Liver (tissue), 9 donors: ENCODE measurements around the gene CHL1. TPM values are rescaled to one million over a fixed set of nuclear protein-coding genes. Genes with fewer than 3 reads are reported as not detected.

Source experiments
- DNase-seq: peaks from one replicate; pipeline ENCODE4 v3.0.0-alpha.2; 2017; ENCODE audit warnings: low spot score
- H3K27ac ChIP-seq, 2 donors: one replicate each; pipeline ENCODE4 v1.7.0; 2013; ENCODE audit warnings: inconsistent platforms in 2 of 2, low read length in 2 of 2, control low read depth in 1 of 2, low read depth in 1 of 2, mild to moderate bottlenecking in 1 of 2
- H3K27me3 ChIP-seq, 4 donors: one replicate each; pipeline versions ENCODE4 v1.6.1 to v1.7.0; 2013; ENCODE audit warnings: low read length in 3 of 4, inconsistent platforms in 1 of 4, mild to moderate bottlenecking in 1 of 4, moderate library complexity in 1 of 4; ENCODE audit not compliant: control insufficient read depth in 4 of 4, insufficient read depth in 4 of 4
- H3K36me3 ChIP-seq, 4 donors: one replicate each; pipeline versions ENCODE4 v1.6.1 to v1.7.0; 2013; ENCODE audit warnings: low read length in 3 of 4, mild to moderate bottlenecking in 3 of 4, low read depth in 1 of 4, moderate library complexity in 1 of 4; ENCODE audit not compliant: control insufficient read depth in 4 of 4, insufficient read depth in 3 of 4
- H3K4me1 ChIP-seq, 4 donors: one replicate each; pipeline versions ENCODE4 v1.6.1 to v1.7.0; 2013; ENCODE audit warnings: low read length in 3 of 4, mild to moderate bottlenecking in 3 of 4, moderate library complexity in 1 of 4; ENCODE audit not compliant: control insufficient read depth in 4 of 4, insufficient read depth in 4 of 4
- H3K4me3 ChIP-seq, 3 donors: one replicate each; pipeline versions ENCODE4 v1.6.1 to v1.7.0; 2013; ENCODE audit warnings: low read length in 3 of 3, control low read depth in 1 of 3, low read depth in 1 of 3, mild to moderate bottlenecking in 1 of 3
- H3K9ac ChIP-seq, 2 donors: one replicate each; pipeline ENCODE4 v1.7.0; 2013; ENCODE audit warnings: low read length in 2 of 2, mild to moderate bottlenecking in 2 of 2, moderate library complexity in 2 of 2, control low read depth in 1 of 2, low read depth in 1 of 2
- H3K9me3 ChIP-seq, 4 donors: one replicate each; pipeline versions ENCODE4 v1.6.1 to v1.7.0; 2013; ENCODE audit warnings: low read length in 3 of 4; ENCODE audit not compliant: control insufficient read depth in 4 of 4
- FOXA1 ChIP-seq: IDR thresholded peaks from 2 replicates; pipeline ENCODE4 v1.6.1; 2016; ENCODE audit warnings: antibody characterized with exemption
- FOXA2 ChIP-seq: IDR thresholded peaks from 2 replicates; pipeline ENCODE4 v1.6.1; 2016; ENCODE audit warnings: antibody characterized with exemption
- GABPA ChIP-seq, 2 donors: IDR thresholded peaks in 1 of 2; conservative IDR thresholded peaks in 1 of 2; 2 replicates each; pipeline ENCODE4 v1.6.1; 2016; ENCODE audit warnings: antibody characterized with exemption in 2 of 2, mild to moderate bottlenecking in 1 of 2, moderate library complexity in 1 of 2
- HNF4A ChIP-seq, 2 donors: conservative IDR thresholded peaks; 2 replicates each; pipeline ENCODE4 v1.6.1; 2016; ENCODE audit warnings: antibody characterized with exemption in 2 of 2, mild to moderate bottlenecking in 2 of 2
- HNF4G ChIP-seq: IDR thresholded peaks from 2 replicates; pipeline ENCODE4 v1.6.1; 2016; ENCODE audit warnings: antibody characterized with exemption
- JUND ChIP-seq, 2 donors: IDR thresholded peaks; 2 replicates each; pipeline ENCODE4 v1.6.1; 2016; ENCODE audit warnings: antibody characterized with exemption in 2 of 2
- NR2F2 ChIP-seq: IDR thresholded peaks from 2 replicates; pipeline ENCODE4 v1.6.1; 2016; ENCODE audit warnings: antibody characterized with exemption
- RAD21 ChIP-seq, 2 donors: IDR thresholded peaks; 2 replicates each; pipeline ENCODE4 v1.6.1; 2016; ENCODE audit warnings: antibody characterized with exemption in 2 of 2, mild to moderate bottlenecking in 2 of 2
- RXRA ChIP-seq, 2 donors: IDR thresholded peaks; 2 replicates each; pipeline ENCODE4 v1.6.1; 2017 to 2018; ENCODE audit warnings: antibody characterized with exemption in 2 of 2, mild to moderate bottlenecking in 1 of 2
- TAF1 ChIP-seq: conservative IDR thresholded peaks from 2 replicates; pipeline ENCODE4 v1.6.1; 2016; ENCODE audit warnings: antibody characterized with exemption, mild to moderate bottlenecking
- YY1 ChIP-seq: IDR thresholded peaks from 2 replicates; pipeline ENCODE4 v1.6.1; 2016; ENCODE audit warnings: antibody characterized with exemption, mild to moderate bottlenecking
- WGBS: extraction: QIAGEN DNeasy Blood & Tissue Kit; methylation state at CpG from one replicate; pipeline ENCODE4 v1.1.7; 2013; 5-methylcytosine and 5-hydroxymethylcytosine counted together
- polyA plus RNA-seq, 2 donors: library from polyadenylated mRNA; stranded (reverse) in 1 of 2; unstranded in 1 of 2; fragments of 200-250 nt in 1 of 2; fragments of >200 nt in 1 of 2; fragmentation: Nextera tagmentation in 1 of 2; extraction: Ambion mirVana in 1 of 2; gene quantifications; one replicate each; pipeline versions ENCODE4 v1.2.1 to v1.2.3, GENCODE V29; 2013 to 2015
- total RNA-seq, 2 donors: library from RNA; depleted of rRNA; stranded (reverse); fragments of >200 nt; gene quantifications; one replicate each; pipeline ENCODE4 v1.2.3, GENCODE V29; 2014
- TF ChIP-seq, protein P1 (sequence below): fragments of 150-350 bp; IDR thresholded peaks from 2 replicates; pipeline ENCODE4 v1.5.1; 2017; ENCODE audit warnings: improper control_type of control experiment, low read depth, low read length; ENCODE audit not compliant: missing input control
- TF ChIP-seq, protein P2 (sequence below): IDR thresholded peaks from 2 replicates; pipeline ENCODE4 v1.6.1; 2016; ENCODE audit warnings: antibody characterized with exemption
- donor health status: healthy.
- donor health status: healthy.
- donor health status: healthy.
- donor health status: healthy.
- donor health status: healthy.

The CHL1 gene
- total and polyA plus RNA-seq, 4 donors = 0.03 to 8.1 (median 0.66) TPM

GRCh38 chr3:374459-374858 lies 177.9 kb downstream of the CHL1 start:
- DNase-seq = no peak
- H3K27me3 ChIP-seq = no peaks in the 10 kb centered on the region
- no peak overlapping the region for H3K4me3 ChIP-seq
- TF ChIP-seq FOXA1 (no peak), NR2F2 (peak; percentile 74), HNF4A (conservative IDR thresholded peaks at IDR 0.05) (peak in 1 of 2 donors; percentile 23), RXRA (IDR thresholded peaks at IDR 0.05) (peak; percentile 66 to 73)
- WGBS = 8% methylated on average over 1 of the region's 1 CpG
- peaks cover 0 to 3% (median 0%) of the 10 kb centered on the region in 4 donors for H3K4me1 ChIP-seq
- no peak overlapping the region for H3K27ac ChIP-seq
- H3K36me3 ChIP-seq = no peaks in the 10 kb centered on the region
- no peak overlapping the region for H3K9ac ChIP-seq
- no peaks in the 10 kb centered on the region for H3K9me3 ChIP-seq

GRCh38 chr3:377158-377561 lies 180.6 kb downstream of the CHL1 start:
- Histone ChIP-seq H3K9ac (no peak overlapping the region), H3K36me3 (no peaks in the 10 kb centered on the region), H3K27me3 (no peaks in the 10 kb centered on the region), H3K9me3 (no peaks in the 10 kb centered on the region), H3K27ac (no peak overlapping the region), H3K4me3 (no peak overlapping the region), H3K4me1 (peaks cover 0 to 3% (median 0%) of the 10 kb centered on the region in 4 donors)
- DNase-seq = no peak
- TF ChIP-seq RAD21 (IDR thresholded peaks at IDR 0.05) (peak; percentile 74 to 77), YY1 (no peak), TAF1 (no peak), FOXA1 (no peak), HNF4A (conservative IDR thresholded peaks at IDR 0.05) (no peak), GABPA (IDR thresholded peaks at IDR 0.05 in 1 of 2, conservative IDR thresholded peaks at IDR 0.05 in 1 of 2) (no peak), HNF4G (no peak)
- TF ChIP-seq, protein P1, sequence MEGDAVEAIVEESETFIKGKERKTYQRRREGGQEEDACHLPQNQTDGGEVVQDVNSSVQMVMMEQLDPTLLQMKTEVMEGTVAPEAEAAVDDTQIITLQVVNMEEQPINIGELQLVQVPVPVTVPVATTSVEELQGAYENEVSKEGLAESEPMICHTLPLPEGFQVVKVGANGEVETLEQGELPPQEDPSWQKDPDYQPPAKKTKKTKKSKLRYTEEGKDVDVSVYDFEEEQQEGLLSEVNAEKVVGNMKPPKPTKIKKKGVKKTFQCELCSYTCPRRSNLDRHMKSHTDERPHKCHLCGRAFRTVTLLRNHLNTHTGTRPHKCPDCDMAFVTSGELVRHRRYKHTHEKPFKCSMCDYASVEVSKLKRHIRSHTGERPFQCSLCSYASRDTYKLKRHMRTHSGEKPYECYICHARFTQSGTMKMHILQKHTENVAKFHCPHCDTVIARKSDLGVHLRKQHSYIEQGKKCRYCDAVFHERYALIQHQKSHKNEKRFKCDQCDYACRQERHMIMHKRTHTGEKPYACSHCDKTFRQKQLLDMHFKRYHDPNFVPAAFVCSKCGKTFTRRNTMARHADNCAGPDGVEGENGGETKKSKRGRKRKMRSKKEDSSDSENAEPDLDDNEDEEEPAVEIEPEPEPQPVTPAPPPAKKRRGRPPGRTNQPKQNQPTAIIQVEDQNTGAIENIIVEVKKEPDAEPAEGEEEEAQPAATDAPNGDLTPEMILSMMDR = peak; percentile 38
- WGBS = 16% methylated on average over 3 of the region's 3 CpGs

- no peak for TF ChIP-seq JUND (IDR thresholded peaks at IDR 0.05)
- TF ChIP-seq, protein P1 = no peak
- TF ChIP-seq YY1 = no peak
- TF ChIP-seq FOXA2 = no peak
- TF ChIP-seq, protein P2, sequence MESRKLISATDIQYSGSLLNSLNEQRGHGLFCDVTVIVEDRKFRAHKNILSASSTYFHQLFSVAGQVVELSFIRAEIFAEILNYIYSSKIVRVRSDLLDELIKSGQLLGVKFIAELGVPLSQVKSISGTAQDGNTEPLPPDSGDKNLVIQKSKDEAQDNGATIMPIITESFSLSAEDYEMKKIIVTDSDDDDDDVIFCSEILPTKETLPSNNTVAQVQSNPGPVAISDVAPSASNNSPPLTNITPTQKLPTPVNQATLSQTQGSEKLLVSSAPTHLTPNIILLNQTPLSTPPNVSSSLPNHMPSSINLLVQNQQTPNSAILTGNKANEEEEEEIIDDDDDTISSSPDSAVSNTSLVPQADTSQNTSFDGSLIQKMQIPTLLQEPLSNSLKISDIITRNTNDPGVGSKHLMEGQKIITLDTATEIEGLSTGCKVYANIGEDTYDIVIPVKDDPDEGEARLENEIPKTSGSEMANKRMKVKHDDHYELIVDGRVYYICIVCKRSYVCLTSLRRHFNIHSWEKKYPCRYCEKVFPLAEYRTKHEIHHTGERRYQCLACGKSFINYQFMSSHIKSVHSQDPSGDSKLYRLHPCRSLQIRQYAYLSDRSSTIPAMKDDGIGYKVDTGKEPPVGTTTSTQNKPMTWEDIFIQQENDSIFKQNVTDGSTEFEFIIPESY = no peak
- TF ChIP-seq FOXA1 = no peak
- DNase-seq = no peak
- Histone ChIP-seq H3K36me3 (no peaks in the 10 kb centered on the region), H3K9ac (no peak overlapping the region), H3K27me3 (no peaks in the 10 kb centered on the region), H3K4me1 (no peaks in the 10 kb centered on the region), H3K9me3 (no peaks in the 10 kb centered on the region), H3K4me3 (no peak overlapping the region), H3K27ac (no peak overlapping the region)
Observed at GRCh38 chr3:380801-381200, 184.2 kb downstream of the CHL1 start.
